Pancreas (tissue), 10 donors: ENCODE measurements around the gene GAS7. TPM values are rescaled to one million over a fixed set of nuclear protein-coding genes. Genes with fewer than 3 reads are reported as not detected.

Experiments
- ATAC-seq, 4 donors: fragments of 200-7000 bp; cut with Tn5 transposase; one replicate each; pipeline versions ENCODE4 v1.8.0 to v1.9.1; 2020; ENCODE audit warnings: mild to moderate bottlenecking in 4 of 4, moderate library complexity in 4 of 4
- DNase-seq, 6 donors: peaks; one replicate each; pipeline ENCODE4 v3.0.0-alpha.2; 2020
- FAIRE-seq: peaks from 2 replicates; lab custom pipeline; 2012; peaks lifted over from hg19 to GRCh38; lab: Jason Lieb, UNC
- H3K27ac ChIP-seq, 4 donors: fragments of 200-600 bp; sonication (generic); 1 replicate in 3 of 4; 2 replicates in 1 of 4; pipeline versions ENCODE4 v1.5.0 to v1.8.0; 2020
- H3K27me3 ChIP-seq, 4 donors: fragments of 200-600 bp; one replicate each; pipeline ENCODE4 v1.8.0; 2021
- H3K36me3 ChIP-seq, 3 donors: fragments of 200-600 bp; sonication (generic) in 1 of 3; one replicate each; pipeline versions ENCODE4 v1.5.0 to v1.8.0; 2020 to 2021
- H3K4me1 ChIP-seq, 3 donors: fragments of 200-600 bp; one replicate each; pipeline ENCODE4 v1.8.0; 2021
- H3K4me3 ChIP-seq, 4 donors: fragments of 200-600 bp; sonication (generic) in 2 of 4; one replicate each; pipeline versions ENCODE4 v1.5.0 to v1.8.0; 2020 to 2021
- H3K9me3 ChIP-seq, 4 donors: fragments of 200-600 bp; one replicate each; pipeline ENCODE4 v1.8.0; 2021
- WGBS, 2 donors: extraction: QIAGEN DNeasy Blood & Tissue Kit; methylation state at CpG; one replicate each; pipeline ENCODE4 v1.1.7; 2013; 5-methylcytosine and 5-hydroxymethylcytosine counted together
- intact Hi-C, 3 donors: fragments of 100-400 bp; cut with DNase I; formaldehyde crosslinking; loops; one replicate each; pipeline versions ENCODE4 v1.11.1 to v1.14.2; 2022
- polyA plus RNA-seq, 2 donors: library from polyadenylated mRNA; stranded (reverse); fragments of 200-250 nt; gene quantifications; one replicate each; pipeline ENCODE4 v1.2.3, GENCODE V29; 2013
- total RNA-seq, 6 donors: library from RNA; stranded (reverse); fragmentation: NEBNext Ultra II Directional in 4 of 6; extraction: Animal tissue kit (Norgen Biotek cat#: 25700) in 4 of 6; gene quantifications; one replicate each; pipeline versions ENCODE4 v1.2.1 to v1.2.4, GENCODE V29; 2021 to 2023
- TF ChIP-seq, protein P1 (sequence below), 4 donors: fragments of 200-600 bp; sonication (generic) in 3 of 4; IDR thresholded peaks; one replicate each; pipeline versions ENCODE4 v1.5.0 to v1.8.0; 2021; ENCODE audit warnings: antibody characterized with exemption in 4 of 4
- donor health status: healthy with polysubstance abuse.
- donor health status: DM: no; HTN: no; CAD: no; lungs with moderate emphysema.
- donor health status: DM: no; HTN: no; CAD: no.
- donor health status: control.
- donor health status: control.
- donor health status: Bipolar disorder and iron deficiency.
- donor health status: DM: yes; HTN: yes; CAD: no.
- donor health status: DM: no; HTN: no; CAD: no.
- donor health status: DM: no; HTN: no; CAD: no.
- donor health status: DM: yes; HTN: yes; CAD: no.

Gene GAS7
- total and polyA plus RNA-seq, 8 donors, result 1.9 to 22.9 (median 3.7) TPM

DNA sequence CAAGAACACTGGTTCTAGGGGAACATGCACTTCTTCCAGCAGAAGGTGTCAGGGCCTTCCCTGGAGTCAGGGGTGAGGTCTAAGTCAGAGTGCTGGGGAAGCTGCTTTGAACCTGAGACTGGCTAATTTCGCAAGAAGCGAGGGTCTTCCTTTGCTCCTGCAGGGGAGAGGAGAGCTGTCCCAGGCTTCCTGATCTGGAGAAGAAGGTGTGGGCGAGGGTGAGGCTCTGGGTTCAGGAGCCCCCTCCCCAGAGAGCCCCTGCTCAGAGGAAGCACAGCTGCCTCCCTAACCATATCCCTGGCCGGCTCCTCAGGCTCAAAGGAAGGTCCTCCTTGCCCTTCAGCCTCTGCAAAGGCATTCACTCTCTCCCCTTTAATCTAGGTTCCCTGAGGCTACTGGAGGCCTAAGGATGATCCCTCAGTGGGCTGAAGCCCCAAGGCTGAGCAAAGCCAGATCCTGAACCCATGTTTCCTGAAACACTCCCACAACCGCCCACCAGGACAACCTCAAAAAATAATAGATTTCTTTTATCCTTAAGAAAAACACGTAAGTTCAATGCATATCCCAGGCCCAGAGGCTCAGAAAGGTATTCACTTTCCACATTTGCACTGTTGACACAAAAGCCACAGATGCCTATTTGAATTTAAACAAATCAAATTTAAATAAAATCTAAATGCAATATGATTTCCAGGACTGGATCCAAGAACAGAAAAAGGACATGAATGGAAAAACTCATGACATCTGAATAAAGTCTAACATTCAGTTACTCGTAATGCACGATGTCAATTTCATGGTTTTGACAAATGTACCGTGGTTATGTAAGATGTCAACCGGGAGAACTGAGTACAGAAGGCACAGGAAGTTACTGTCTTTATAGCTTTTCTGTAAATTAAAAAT is 221.9 kb downstream of the GAS7 start:
- TF ChIP-seq, protein P1, sequence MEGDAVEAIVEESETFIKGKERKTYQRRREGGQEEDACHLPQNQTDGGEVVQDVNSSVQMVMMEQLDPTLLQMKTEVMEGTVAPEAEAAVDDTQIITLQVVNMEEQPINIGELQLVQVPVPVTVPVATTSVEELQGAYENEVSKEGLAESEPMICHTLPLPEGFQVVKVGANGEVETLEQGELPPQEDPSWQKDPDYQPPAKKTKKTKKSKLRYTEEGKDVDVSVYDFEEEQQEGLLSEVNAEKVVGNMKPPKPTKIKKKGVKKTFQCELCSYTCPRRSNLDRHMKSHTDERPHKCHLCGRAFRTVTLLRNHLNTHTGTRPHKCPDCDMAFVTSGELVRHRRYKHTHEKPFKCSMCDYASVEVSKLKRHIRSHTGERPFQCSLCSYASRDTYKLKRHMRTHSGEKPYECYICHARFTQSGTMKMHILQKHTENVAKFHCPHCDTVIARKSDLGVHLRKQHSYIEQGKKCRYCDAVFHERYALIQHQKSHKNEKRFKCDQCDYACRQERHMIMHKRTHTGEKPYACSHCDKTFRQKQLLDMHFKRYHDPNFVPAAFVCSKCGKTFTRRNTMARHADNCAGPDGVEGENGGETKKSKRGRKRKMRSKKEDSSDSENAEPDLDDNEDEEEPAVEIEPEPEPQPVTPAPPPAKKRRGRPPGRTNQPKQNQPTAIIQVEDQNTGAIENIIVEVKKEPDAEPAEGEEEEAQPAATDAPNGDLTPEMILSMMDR (IDR thresholded peaks at IDR 0.05), result no peak
- Histone ChIP-seq H3K9me3 (no peaks in the 10 kb centered on the region), H3K27ac (no peak overlapping the region), H3K27me3 (no peaks in the 10 kb centered on the region), H3K36me3 (no peaks in the 10 kb centered on the region), H3K4me1 (no peaks in the 10 kb centered on the region), H3K4me3 (no peak overlapping the region)
- 80 to 83% methylated on average over 10 of the region's 10 CpGs for WGBS, 2 donors
- no peak for FAIRE-seq
- ATAC-seq, result no peak
- intact Hi-C loops, result no loop called here
- DNase-seq, result no peak

GRCh38 chr17:9974448-9975381 is 223.7 kb downstream of the GAS7 start:
- DNase-seq, result no peak
- H3K36me3 ChIP-seq, result no peaks in the 10 kb centered on the region
- no peaks in the 10 kb centered on the region for H3K4me1 ChIP-seq
- intact Hi-C loops, result no loop called here
- TF ChIP-seq, protein P1 (IDR thresholded peaks at IDR 0.05), result no peak
- WGBS, 2 donors, result 76 to 81% methylated on average over 16 of the region's 16 CpGs
- no peaks in the 10 kb centered on the region for H3K9me3 ChIP-seq
- ATAC-seq, result peak in 2 of 4 donors; percentile 24 to 47
- H3K4me3 ChIP-seq, result no peak overlapping the region
- no peak overlapping the region for H3K27ac ChIP-seq
- no peak for FAIRE-seq
- no peaks in the 10 kb centered on the region for H3K27me3 ChIP-seq

DNA sequence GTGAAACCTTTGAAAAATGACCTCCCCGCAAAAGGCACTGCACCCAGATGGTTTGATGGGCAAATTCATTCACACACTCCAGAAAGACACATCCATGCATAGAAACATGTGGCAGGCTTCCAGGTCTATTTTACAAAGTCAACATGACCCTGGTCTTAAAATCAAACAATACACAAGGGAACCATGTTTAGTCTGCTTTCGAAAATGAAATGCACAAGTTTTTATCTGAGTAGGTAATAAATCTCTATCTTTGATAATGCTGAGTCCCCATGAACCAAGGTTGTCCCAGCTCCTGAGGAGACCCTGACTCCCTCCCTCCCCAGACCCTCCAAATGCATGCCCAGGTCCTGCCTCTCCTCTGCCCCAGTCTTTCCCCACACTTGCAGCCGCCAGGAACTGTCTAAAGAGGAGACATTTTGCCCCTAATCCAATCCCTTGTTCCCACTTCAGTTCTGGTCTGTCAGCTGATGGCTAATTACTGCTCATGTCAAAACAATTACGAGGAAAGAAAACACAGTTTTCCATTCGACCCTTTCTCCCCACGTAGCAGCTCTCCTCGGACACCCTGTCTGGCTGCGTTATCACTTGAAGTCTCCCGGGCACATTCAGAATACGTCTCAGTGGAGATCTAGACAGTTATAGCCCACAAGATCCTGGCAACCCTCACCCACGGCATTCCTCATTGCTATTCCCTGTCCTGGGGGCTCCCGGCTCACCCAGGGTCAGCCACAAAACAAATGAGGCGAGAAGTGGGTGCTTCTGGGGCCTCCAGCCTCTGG is 224.5 kb downstream of the GAS7 start:
- no peaks in the 10 kb centered on the region for H3K27me3 ChIP-seq
- no peaks in the 10 kb centered on the region for H3K9me3 ChIP-seq
- no peaks in the 10 kb centered on the region for H3K36me3 ChIP-seq
- FAIRE-seq (no peak), DNase-seq (no peak), ATAC-seq (no peak)
- H3K4me1 ChIP-seq, result no peaks in the 10 kb centered on the region
- H3K4me3 ChIP-seq, result no peak overlapping the region
- TF ChIP-seq, protein P1 (IDR thresholded peaks at IDR 0.05), result no peak
- WGBS, 2 donors, result 35 to 38% methylated on average over 13 of the region's 13 CpGs
- intact Hi-C loops, result no loop called here
- no peak overlapping the region for H3K27ac ChIP-seq

DNA sequence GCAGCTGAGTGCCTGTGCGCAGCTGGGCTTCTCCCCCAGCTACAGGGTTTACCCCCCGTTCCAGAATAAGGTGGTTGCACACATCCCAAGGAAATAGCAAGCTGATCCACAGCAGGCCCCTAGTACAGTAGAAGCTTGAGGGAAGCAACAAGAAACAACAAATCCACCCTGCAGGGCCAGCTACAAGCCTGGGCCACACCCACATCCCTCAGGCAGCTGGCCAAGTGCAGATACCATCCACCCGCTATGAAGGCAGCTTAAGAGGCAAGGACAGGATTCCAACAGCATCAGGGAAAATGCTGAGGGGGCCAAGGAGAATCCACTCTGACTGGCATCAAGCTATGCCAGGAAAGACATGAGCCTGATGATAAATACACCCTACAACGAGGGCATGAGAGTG is 226.4 kb downstream of the GAS7 start:
- H3K9me3 ChIP-seq, result no peaks in the 10 kb centered on the region
- intact Hi-C loops, result no loop called here
- no peaks in the 10 kb centered on the region for H3K36me3 ChIP-seq
- TF ChIP-seq, protein P1 (IDR thresholded peaks at IDR 0.05), result no peak
- no peaks in the 10 kb centered on the region for H3K27me3 ChIP-seq
- no peak for DNase-seq
- FAIRE-seq, result no peak
- no peak overlapping the region for H3K27ac ChIP-seq
- no peak overlapping the region for H3K4me3 ChIP-seq
- H3K4me1 ChIP-seq, result no peaks in the 10 kb centered on the region
- WGBS, 2 donors, result 42 to 47% methylated on average over 4 of the region's 4 CpGs
- ATAC-seq, result peak in 1 of 4 donors; percentile 53
